ENCODE measurements around the gene TBXT. TPM values are rescaled to one million over a fixed set of nuclear protein-coding genes. Genes with fewer than 3 reads are reported as not detected.
A peak's percentile ranks its signal among the peaks of the same experiment; 100 is the strongest.

TBXT gene
- total and polyA plus RNA-seq, 9 of the 15 experiments (the other 6 are each of a cell fraction or from before 2014, with no cell fraction given): not detected

DNA sequence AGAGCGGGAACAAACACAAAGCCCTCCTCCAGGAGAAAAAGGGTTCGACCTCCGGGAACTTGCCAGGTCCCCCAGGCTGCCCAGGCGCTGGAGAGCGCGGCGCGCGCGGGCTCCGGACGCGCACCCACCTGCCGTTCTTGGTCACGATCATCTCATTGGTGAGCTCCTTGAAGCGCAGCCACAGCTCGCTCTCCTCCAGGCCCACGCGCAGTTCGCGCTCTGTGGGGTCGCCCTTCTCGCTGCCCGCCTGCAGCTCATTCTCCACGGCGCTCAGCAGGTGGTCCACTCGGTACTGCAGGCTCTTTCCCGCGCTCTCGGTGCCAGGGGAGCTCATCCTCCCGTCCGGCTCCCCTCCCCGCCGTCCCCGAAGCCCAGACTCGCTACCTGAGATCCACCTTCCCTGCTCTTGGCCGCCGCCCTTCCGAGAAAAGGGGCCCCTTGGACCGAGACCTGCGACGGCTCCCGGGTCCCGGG lies 356 bp downstream of the TBXT start:
- peaks cover 31 to 72% of the 10 kb centered on the region in 2 experiments for H3K27me3 ChIP-seq (ENCODE audit: control insufficient read depth in 2 of 2, insufficient read depth in 2 of 2, low read length in 2 of 2)
- no peaks in the 10 kb centered on the region for H3K9me3 ChIP-seq (replicated peaks; ENCODE audit: control insufficient read depth, insufficient read depth, low read depth, low read length)
- BruUV-seq (replicated peaks): no TSS peak
- no peaks in the 10 kb centered on the region for H3K9me1 ChIP-seq (ENCODE audit: control insufficient read depth, insufficient read depth, low read length)
- no peak overlapping the region for H3K4me3 ChIP-seq
- no peak overlapping the region for H2AFZ ChIP-seq (ENCODE audit: low read depth, low read length)
- H3K4me2 ChIP-seq (ENCODE audit: insufficient read depth, low read length): no peak overlapping the region
- peaks cover 0 to 17% of the 10 kb centered on the region in 2 experiments; a peak in 1 of 5 replicates for H3K4me1 ChIP-seq (replicated peaks in 1 of 2; ENCODE audit: control insufficient read depth in 2 of 2, insufficient read depth in 2 of 2, low read length in 2 of 2)
- in situ Hi-C loops (cut with MboI) (no loop called here), intact Hi-C loops (cut with micrococcal nuclease) (no loop called here)
- no peaks in the 10 kb centered on the region for H4K20me1 ChIP-seq (replicated peaks; ENCODE audit: control insufficient read depth, insufficient read depth, low read length)
- no peak overlapping the region for H3K9ac ChIP-seq (ENCODE audit: insufficient read depth in 1 of 2, low read depth in 2 of 2, low read length in 2 of 2)
- no peaks in the 10 kb centered on the region for H3K36me3 ChIP-seq (ENCODE audit: control insufficient read depth, insufficient read depth, low read length)
- no peak for DNase-seq (ENCODE audit: extremely low read depth in 1 of 4, low spot score in 3 of 4)
- H3K27ac ChIP-seq (ENCODE audit: extremely low read depth, low read depth, low read length): no peak overlapping the region
- ATAC-seq: no peak
- 11% methylated on average over 30 of the region's 44 CpGs for WGBS (ENCODE audit: insufficient coverage, low coverage, missing lambda C conversion rate)
- POLR2A ChIA-PET: no interaction called here
- no peaks in the 10 kb centered on the region for H3K79me2 ChIP-seq (ENCODE audit: control insufficient read depth, insufficient read depth, low read length)
- CTCF ChIA-PET (ENCODE audit: low intra/inter-chr PET ratio): no interaction called here
- FAIRE-seq: no peak
- TF ChIP-seq CHCHD3 (CRISPR knock-in tag; IDR thresholded peaks at IDR 0.05) (no peak), HDAC6 (IDR thresholded peaks at IDR 0.05; ENCODE audit: low read depth, low read length) (peak; percentile 21; the same call in 1 of the 2 replicates), SMAD2 (IDR thresholded peaks at IDR 0.05; ENCODE audit: low read depth, low read length) (no peak), ZNF239 (CRISPR knock-in tag; IDR thresholded peaks at IDR 0.05) (no peak)

GRCh38 chr6:166166314-166167257 lies 1.1 kb downstream of the TBXT start:
- CTCF ChIA-PET (ENCODE audit: low intra/inter-chr PET ratio): no interaction called here
- no peak overlapping the region for H3K27ac ChIP-seq (ENCODE audit: extremely low read depth, low read depth, low read length)
- no peaks in the 10 kb centered on the region for H3K79me2 ChIP-seq (ENCODE audit: control insufficient read depth, insufficient read depth, low read length)
- no peak for TF ChIP-seq MECOM (CRISPR knock-in tag; IDR thresholded peaks at IDR 0.05)
- TF ChIP-seq MTA2 (IDR thresholded peaks at IDR 0.05; ENCODE audit: low read depth): no peak
- no peak for TF ChIP-seq EP300 (IDR thresholded peaks at IDR 0.05; ENCODE audit: low read length)
- TF ChIP-seq, protein P1, sequence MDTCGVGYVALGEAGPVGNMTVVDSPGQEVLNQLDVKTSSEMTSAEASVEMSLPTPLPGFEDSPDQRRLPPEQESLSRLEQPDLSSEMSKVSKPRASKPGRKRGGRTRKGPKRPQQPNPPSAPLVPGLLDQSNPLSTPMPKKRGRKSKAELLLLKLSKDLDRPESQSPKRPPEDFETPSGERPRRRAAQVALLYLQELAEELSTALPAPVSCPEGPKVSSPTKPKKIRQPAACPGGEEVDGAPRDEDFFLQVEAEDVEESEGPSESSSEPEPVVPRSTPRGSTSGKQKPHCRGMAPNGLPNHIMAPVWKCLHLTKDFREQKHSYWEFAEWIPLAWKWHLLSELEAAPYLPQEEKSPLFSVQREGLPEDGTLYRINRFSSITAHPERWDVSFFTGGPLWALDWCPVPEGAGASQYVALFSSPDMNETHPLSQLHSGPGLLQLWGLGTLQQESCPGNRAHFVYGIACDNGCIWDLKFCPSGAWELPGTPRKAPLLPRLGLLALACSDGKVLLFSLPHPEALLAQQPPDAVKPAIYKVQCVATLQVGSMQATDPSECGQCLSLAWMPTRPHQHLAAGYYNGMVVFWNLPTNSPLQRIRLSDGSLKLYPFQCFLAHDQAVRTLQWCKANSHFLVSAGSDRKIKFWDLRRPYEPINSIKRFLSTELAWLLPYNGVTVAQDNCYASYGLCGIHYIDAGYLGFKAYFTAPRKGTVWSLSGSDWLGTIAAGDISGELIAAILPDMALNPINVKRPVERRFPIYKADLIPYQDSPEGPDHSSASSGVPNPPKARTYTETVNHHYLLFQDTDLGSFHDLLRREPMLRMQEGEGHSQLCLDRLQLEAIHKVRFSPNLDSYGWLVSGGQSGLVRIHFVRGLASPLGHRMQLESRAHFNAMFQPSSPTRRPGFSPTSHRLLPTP (IDR thresholded peaks at IDR 0.05; ENCODE audit: borderline replicate concordance, extremely low read depth, insufficient read length): no peak
- TF ChIP-seq DIDO1 (tag; IDR thresholded peaks at IDR 0.05; ENCODE audit: low read depth): no peak
- no peak for TF ChIP-seq HDAC1 (IDR thresholded peaks at IDR 0.05)
- no peak for TF ChIP-seq CEBPB (tag; IDR thresholded peaks at IDR 0.05)

More at GRCh38 chr6:166166314-166167257, 1.1 kb downstream of the TBXT start:
- Histone ChIP-seq H4K20me1 (replicated peaks; ENCODE audit: control insufficient read depth, insufficient read depth, low read length) (no peaks in the 10 kb centered on the region), H3K4me3 (no peak overlapping the region), H3K9me3 (replicated peaks; ENCODE audit: control insufficient read depth, insufficient read depth, low read depth, low read length) (no peaks in the 10 kb centered on the region), H3K9ac (ENCODE audit: insufficient read depth in 1 of 2, low read depth in 2 of 2, low read length in 2 of 2) (no peak overlapping the region), H2AFZ (ENCODE audit: low read depth, low read length) (no peak overlapping the region), H3K27me3 (ENCODE audit: control insufficient read depth in 2 of 2, insufficient read depth in 2 of 2, low read length in 2 of 2) (peaks cover 29 to 76% of the 10 kb centered on the region in 2 experiments), H3K4me2 (ENCODE audit: insufficient read depth, low read length) (no peak overlapping the region), H3K4me1 (replicated peaks in 1 of 2; ENCODE audit: control insufficient read depth in 2 of 2, insufficient read depth in 2 of 2, low read length in 2 of 2) (peaks cover 0 to 17% of the 10 kb centered on the region in 2 experiments; a peak in 1 of 5 replicates), H3K9me1 (ENCODE audit: control insufficient read depth, insufficient read depth, low read length) (no peaks in the 10 kb centered on the region), H3K36me3 (ENCODE audit: control insufficient read depth, insufficient read depth, low read length) (no peaks in the 10 kb centered on the region)
- DNase-seq (ENCODE audit: extremely low read depth in 1 of 4, low spot score in 3 of 4) (no peak), FAIRE-seq (no peak), ATAC-seq (no peak)
- 3% methylated on average over 57 of the region's 63 CpGs for WGBS (ENCODE audit: insufficient coverage, low coverage, missing lambda C conversion rate)
- POLR2A ChIA-PET: interaction anchor here (0.6 kb wide), 1 partner anchor 137 kb away, joined by 3 read pairs; no protein-coding TSS in a partner anchor
- in situ Hi-C loops (cut with MboI): no loop called here
- intact Hi-C loops (cut with micrococcal nuclease): no loop called here
- no TSS peak for BruUV-seq (replicated peaks)

Measured in K562 (cell line).